PFSK-1 (cell line): ENCODE results near the gene LAMA1.

Source experiments
- FOXP2 ChIP-seq: optimal IDR thresholded peaks from 2 replicates; pipeline ENCODE3; 2011; ENCODE audit warnings: borderline replicate concordance, control low read depth, inconsistent platforms; ENCODE audit not compliant: insufficient read depth; ENCODE audit errors: extremely low read length, extremely low read depth
- POLR2AphosphoS5 ChIP-seq: IDR thresholded peaks from 2 replicates; pipeline ENCODE4 v1.6.1; 2012; ENCODE audit warnings: low read depth, mild to moderate bottlenecking, control low read depth, low read length, moderate library complexity
- SIN3A ChIP-seq: IDR thresholded peaks from 2 replicates; pipeline ENCODE4 v1.6.1; 2012; ENCODE audit warnings: mild to moderate bottlenecking, low read length, moderate library complexity, borderline replicate concordance; ENCODE audit not compliant: insufficient read depth
- TAF1 ChIP-seq: IDR thresholded peaks from 2 replicates; pipeline ENCODE4 v1.6.1; 2012; ENCODE audit warnings: low read length, control low read depth, borderline replicate concordance; ENCODE audit not compliant: insufficient read depth
- TF ChIP-seq, protein P1 (sequence below), 2 experiments: IDR thresholded peaks; 2 replicates each; pipeline versions ENCODE4 v1.6.1 to v1.8.0; 2011 to 2012; ENCODE audit warnings: low read depth in 2 of 2, low read length in 2 of 2, control low read depth in 1 of 2, inconsistent platforms in 1 of 2, mild to moderate bottlenecking in 1 of 2, moderate library complexity in 1 of 2; ENCODE audit not compliant: insufficient read depth in 1 of 2

DNA sequence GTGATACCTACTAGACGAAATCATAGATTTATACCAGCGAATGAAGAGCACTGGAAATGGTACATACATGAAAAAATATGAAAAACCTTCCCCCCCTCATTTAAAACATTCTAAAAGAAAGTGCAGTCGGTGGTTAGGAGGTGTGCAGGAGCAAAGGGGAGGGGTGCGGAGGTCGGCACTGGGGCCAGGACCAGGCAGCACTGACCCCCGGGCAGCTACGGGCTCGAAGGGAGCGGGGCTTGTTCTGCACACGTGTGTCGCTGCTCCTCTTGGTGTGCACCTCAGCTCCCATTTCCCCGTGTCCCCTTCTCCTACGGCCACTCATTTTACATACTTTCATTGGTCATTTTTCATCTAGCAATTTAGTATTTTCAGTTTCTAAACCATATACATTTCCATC is 89.0 kb downstream of the LAMA1 start:
- TF ChIP-seq TAF1 (no peak), POLR2AphosphoS5 (no peak), SIN3A (no peak), FOXP2 (no peak)
- TF ChIP-seq, protein P1, sequence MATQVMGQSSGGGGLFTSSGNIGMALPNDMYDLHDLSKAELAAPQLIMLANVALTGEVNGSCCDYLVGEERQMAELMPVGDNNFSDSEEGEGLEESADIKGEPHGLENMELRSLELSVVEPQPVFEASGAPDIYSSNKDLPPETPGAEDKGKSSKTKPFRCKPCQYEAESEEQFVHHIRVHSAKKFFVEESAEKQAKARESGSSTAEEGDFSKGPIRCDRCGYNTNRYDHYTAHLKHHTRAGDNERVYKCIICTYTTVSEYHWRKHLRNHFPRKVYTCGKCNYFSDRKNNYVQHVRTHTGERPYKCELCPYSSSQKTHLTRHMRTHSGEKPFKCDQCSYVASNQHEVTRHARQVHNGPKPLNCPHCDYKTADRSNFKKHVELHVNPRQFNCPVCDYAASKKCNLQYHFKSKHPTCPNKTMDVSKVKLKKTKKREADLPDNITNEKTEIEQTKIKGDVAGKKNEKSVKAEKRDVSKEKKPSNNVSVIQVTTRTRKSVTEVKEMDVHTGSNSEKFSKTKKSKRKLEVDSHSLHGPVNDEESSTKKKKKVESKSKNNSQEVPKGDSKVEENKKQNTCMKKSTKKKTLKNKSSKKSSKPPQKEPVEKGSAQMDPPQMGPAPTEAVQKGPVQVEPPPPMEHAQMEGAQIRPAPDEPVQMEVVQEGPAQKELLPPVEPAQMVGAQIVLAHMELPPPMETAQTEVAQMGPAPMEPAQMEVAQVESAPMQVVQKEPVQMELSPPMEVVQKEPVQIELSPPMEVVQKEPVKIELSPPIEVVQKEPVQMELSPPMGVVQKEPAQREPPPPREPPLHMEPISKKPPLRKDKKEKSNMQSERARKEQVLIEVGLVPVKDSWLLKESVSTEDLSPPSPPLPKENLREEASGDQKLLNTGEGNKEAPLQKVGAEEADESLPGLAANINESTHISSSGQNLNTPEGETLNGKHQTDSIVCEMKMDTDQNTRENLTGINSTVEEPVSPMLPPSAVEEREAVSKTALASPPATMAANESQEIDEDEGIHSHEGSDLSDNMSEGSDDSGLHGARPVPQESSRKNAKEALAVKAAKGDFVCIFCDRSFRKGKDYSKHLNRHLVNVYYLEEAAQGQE (IDR thresholded peaks at IDR 0.05; ENCODE audit: insufficient read depth in 1 of 2, low read depth in 2 of 2, low read length in 2 of 2) = no peak
